ENCODE measurements around the gene PTF1A. TPM values are rescaled to one million over a fixed set of nuclear protein-coding genes. Genes with fewer than 3 reads are reported as not detected.

PTF1A gene
- total RNA-seq, 1 experiment from 2014 or later, result not detected

- DNase-seq (ENCODE audit: low read depth), result no peak
Measured at GRCh38 chr10:23186697-23187096, 5.4 kb upstream of the PTF1A start.

- no peak for DNase-seq (ENCODE audit: low read depth)
Measured at GRCh38 chr10:23187155-23187554, 5.0 kb upstream of the PTF1A start.

- DNase-seq (ENCODE audit: low read depth), result no peak
Measured at GRCh38 chr10:23189024-23189423, 3.1 kb upstream of the PTF1A start.

- DNase-seq (ENCODE audit: low read depth), result no peak
Measured at GRCh38 chr10:23190872-23191763, 994 bp upstream of the PTF1A start.

GRCh38 chr10:23192712-23193434 lies 761 bp downstream of the PTF1A start:
- no peak for DNase-seq (ENCODE audit: low read depth)

- DNase-seq (ENCODE audit: low read depth), result no peak
Measured at GRCh38 chr10:23193435-23194074, 1.4 kb downstream of the PTF1A start.

- no peak for DNase-seq (ENCODE audit: low read depth)
Measured at GRCh38 chr10:23194471-23194965, 2.4 kb downstream of the PTF1A start.

- no peak for DNase-seq (ENCODE audit: low read depth)
Measured at GRCh38 chr10:23194966-23195845, 3.1 kb downstream of the PTF1A start.

GRCh38 chr10:23195846-23196600 lies 3.9 kb downstream of the PTF1A start:
- no peak for DNase-seq (ENCODE audit: low read depth)

GRCh38 chr10:23196915-23197314 lies 4.8 kb downstream of the PTF1A start:
- no peak for DNase-seq (ENCODE audit: low read depth)

- no peak for DNase-seq (ENCODE audit: low read depth)
Measured at GRCh38 chr10:23197416-23197861, 5.3 kb downstream of the PTF1A start.

- DNase-seq (ENCODE audit: low read depth), result no peak
Measured at GRCh38 chr10:23198610-23198939, 6.5 kb downstream of the PTF1A start.

- no peak for DNase-seq (ENCODE audit: low read depth)
Measured at GRCh38 chr10:23198940-23199767, 7.0 kb downstream of the PTF1A start.

GRCh38 chr10:23199768-23200511 lies 7.8 kb downstream of the PTF1A start:
- DNase-seq (ENCODE audit: low read depth), result no peak

GRCh38 chr10:23200586-23200985 lies 8.5 kb downstream of the PTF1A start:
- DNase-seq (ENCODE audit: low read depth), result no peak

GRCh38 chr10:23200997-23201652 lies 9.0 kb downstream of the PTF1A start:
- no peak for DNase-seq (ENCODE audit: low read depth)

- no peak for DNase-seq (ENCODE audit: low read depth)
Measured at GRCh38 chr10:23201837-23202236, 9.7 kb downstream of the PTF1A start.

- DNase-seq (ENCODE audit: low read depth), result no peak
Measured at GRCh38 chr10:23202779-23203178, 10.7 kb downstream of the PTF1A start.
